Prostate gland (tissue), 2 donors: ENCODE data around the gene TAOK1.

ENCODE experiments used
- CTCF ChIP-seq, 4 experiments: fragments of 200-600 bp in 2 of 4; fragments of 450-650 bp in 2 of 4; sonication (generic) in 2 of 4; IDR thresholded peaks; 1 replicate in 3 of 4; 2 replicates in 1 of 4; pipeline ENCODE4 v1.5.1; 2016 to 2019; ENCODE audit warnings: antibody characterized with exemption in 4 of 4, mild to moderate bottlenecking in 2 of 4, moderate library complexity in 2 of 4
- POLR2A ChIP-seq: fragments of 450-650 bp; IDR thresholded peaks from one replicate; pipeline ENCODE4 v1.6.1; 2016; ENCODE audit warnings: antibody characterized with exemption, mild to moderate bottlenecking
- POLR2AphosphoS5 ChIP-seq: sonication (generic); formaldehyde crosslinking; IDR thresholded peaks from one replicate; pipeline ENCODE4 v1.6.1; 2017; ENCODE audit warnings: antibody characterized with exemption

GRCh38 chr17:29359777-29360176, 30.4 kb upstream of the TAOK1 start:
- TF ChIP-seq CTCF (IDR thresholded peaks at IDR 0.05) (no peak), POLR2AphosphoS5 (no peak), POLR2A (no peak)
